Tibial nerve (tissue), 3 donors: ENCODE results near the gene ERO1B.

Experiments used
- POLR2A ChIP-seq, 2 donors: fragments of 450-650 bp; IDR thresholded peaks; one replicate each; pipeline ENCODE4 v1.6.1; 2017; ENCODE audit warnings: antibody characterized with exemption in 2 of 2, mild to moderate bottlenecking in 2 of 2, moderate library complexity in 2 of 2
- TF ChIP-seq, protein P1 (sequence below), 5 experiments: fragments of 200-600 bp in 3 of 5; fragments of 450-650 bp in 2 of 5; sonication (generic) in 3 of 5; IDR thresholded peaks; one replicate each; pipeline ENCODE4 v1.5.1; 2016 to 2019; ENCODE audit warnings: antibody characterized with exemption in 5 of 5, mild to moderate bottlenecking in 3 of 5, moderate library complexity in 2 of 5

- TF ChIP-seq, protein P1, sequence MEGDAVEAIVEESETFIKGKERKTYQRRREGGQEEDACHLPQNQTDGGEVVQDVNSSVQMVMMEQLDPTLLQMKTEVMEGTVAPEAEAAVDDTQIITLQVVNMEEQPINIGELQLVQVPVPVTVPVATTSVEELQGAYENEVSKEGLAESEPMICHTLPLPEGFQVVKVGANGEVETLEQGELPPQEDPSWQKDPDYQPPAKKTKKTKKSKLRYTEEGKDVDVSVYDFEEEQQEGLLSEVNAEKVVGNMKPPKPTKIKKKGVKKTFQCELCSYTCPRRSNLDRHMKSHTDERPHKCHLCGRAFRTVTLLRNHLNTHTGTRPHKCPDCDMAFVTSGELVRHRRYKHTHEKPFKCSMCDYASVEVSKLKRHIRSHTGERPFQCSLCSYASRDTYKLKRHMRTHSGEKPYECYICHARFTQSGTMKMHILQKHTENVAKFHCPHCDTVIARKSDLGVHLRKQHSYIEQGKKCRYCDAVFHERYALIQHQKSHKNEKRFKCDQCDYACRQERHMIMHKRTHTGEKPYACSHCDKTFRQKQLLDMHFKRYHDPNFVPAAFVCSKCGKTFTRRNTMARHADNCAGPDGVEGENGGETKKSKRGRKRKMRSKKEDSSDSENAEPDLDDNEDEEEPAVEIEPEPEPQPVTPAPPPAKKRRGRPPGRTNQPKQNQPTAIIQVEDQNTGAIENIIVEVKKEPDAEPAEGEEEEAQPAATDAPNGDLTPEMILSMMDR (IDR thresholded peaks at IDR 0.05), result no peak
- no peak for TF ChIP-seq POLR2A (IDR thresholded peaks at IDR 0.05)
Observed at GRCh38 chr1:236167154-236167553, 114.6 kb downstream of the ERO1B start.
